RWPE2 (cell line): ENCODE measurements around the gene DNAJC11.

ENCODE experiments used
- ATAC-seq: fragments of 200-7000 bp; cut with Tn5 transposase; 3 replicates; pipeline ENCODE4 v1.9.1; 2021; ENCODE audit warnings: low read depth
- DNase-seq: peaks from one replicate; pipeline ENCODE4 v3.0.0-alpha.2; 2020; ENCODE audit warnings: low spot score
- H3K27ac ChIP-seq: fragments of 450-650 bp; 2 replicates; pipeline ENCODE4 v1.5.1; 2017; ENCODE audit warnings: mild to moderate bottlenecking; ENCODE audit not compliant: poor library complexity, severe bottlenecking
- H3K27me3 ChIP-seq: fragments of 250-450 bp; sonication (Bioruptor Pico); 2 replicates; pipeline ENCODE4 v1.5.1; 2021; ENCODE audit warnings: mild to moderate bottlenecking, moderate library complexity; ENCODE audit not compliant: insufficient read depth, poor library complexity, severe bottlenecking
- H3K36me3 ChIP-seq: fragments of 250-450 bp; sonication (Bioruptor Pico); 2 replicates; pipeline ENCODE4 v1.5.1; 2020; ENCODE audit warnings: low read depth, mild to moderate bottlenecking, moderate library complexity
- H3K4me1 ChIP-seq: fragments of 250-450 bp; sonication (Bioruptor Pico); 2 replicates; pipeline ENCODE4 v1.5.1; 2021; ENCODE audit warnings: mild to moderate bottlenecking, moderate library complexity; ENCODE audit not compliant: insufficient read depth, poor library complexity, severe bottlenecking
- H3K4me3 ChIP-seq: fragments of 250-450 bp; sonication (Bioruptor Pico); 2 replicates; pipeline ENCODE4 v1.5.1; 2021; ENCODE audit warnings: mild to moderate bottlenecking, moderate library complexity; ENCODE audit not compliant: severe bottlenecking
- H3K9me3 ChIP-seq: fragments of 250-450 bp; sonication (Bioruptor Pico); 2 replicates; pipeline ENCODE4 v1.5.1; 2021; ENCODE audit warnings: mild to moderate bottlenecking, moderate library complexity; ENCODE audit not compliant: severe bottlenecking
- TF ChIP-seq, protein P1 (sequence below): fragments of 450-650 bp; IDR thresholded peaks from one replicate; pipeline ENCODE4 v1.5.1; 2017; ENCODE audit warnings: mild to moderate bottlenecking, moderate library complexity; ENCODE audit not compliant: poor library complexity, severe bottlenecking

The DNAJC11 gene

GRCh38 chr1:6695868-6696267 is 5.7 kb downstream of the DNAJC11 start:
- no peaks in the 10 kb centered on the region for H3K4me1 ChIP-seq
- H3K27ac ChIP-seq, result no peak overlapping the region
- DNase-seq, result no peak

DNA sequence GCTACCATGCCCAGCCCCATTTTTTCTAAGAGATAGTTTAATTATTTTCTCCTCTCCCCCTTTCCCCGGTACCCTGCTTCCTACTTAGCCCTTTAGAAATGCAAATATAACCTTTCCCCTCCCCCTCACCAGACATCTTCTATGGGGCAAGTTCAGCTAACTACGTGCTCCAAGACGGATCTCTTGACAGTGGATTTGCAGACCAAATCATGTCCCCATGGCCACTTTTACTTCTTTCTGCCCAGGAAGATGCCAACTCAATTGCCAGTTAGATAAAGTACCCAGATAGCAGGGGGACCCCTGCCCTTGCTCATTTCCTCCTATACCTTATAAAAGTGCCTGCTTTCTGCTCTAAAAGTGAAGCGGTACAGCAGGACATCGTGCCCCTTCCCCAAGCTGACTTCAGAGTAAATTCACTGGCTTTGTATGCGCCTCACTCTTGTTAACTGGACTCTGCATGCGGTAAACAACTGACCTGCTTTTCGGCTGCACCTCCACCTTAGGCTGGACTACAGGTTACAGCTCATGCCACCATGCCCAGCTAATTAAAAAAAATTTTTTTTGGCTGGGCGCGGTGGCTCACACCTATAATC is 7.4 kb downstream of the DNAJC11 start:
- Histone ChIP-seq H3K4me3 (no peak overlapping the region), H3K9me3 (no peaks in the 10 kb centered on the region), H3K4me1 (no peaks in the 10 kb centered on the region), H3K27ac (no peak overlapping the region), H3K36me3 (peaks cover 27% of the 10 kb centered on the region), H3K27me3 (no peaks in the 10 kb centered on the region)
- ATAC-seq (no peak), DNase-seq (no peak)
- TF ChIP-seq, protein P1, sequence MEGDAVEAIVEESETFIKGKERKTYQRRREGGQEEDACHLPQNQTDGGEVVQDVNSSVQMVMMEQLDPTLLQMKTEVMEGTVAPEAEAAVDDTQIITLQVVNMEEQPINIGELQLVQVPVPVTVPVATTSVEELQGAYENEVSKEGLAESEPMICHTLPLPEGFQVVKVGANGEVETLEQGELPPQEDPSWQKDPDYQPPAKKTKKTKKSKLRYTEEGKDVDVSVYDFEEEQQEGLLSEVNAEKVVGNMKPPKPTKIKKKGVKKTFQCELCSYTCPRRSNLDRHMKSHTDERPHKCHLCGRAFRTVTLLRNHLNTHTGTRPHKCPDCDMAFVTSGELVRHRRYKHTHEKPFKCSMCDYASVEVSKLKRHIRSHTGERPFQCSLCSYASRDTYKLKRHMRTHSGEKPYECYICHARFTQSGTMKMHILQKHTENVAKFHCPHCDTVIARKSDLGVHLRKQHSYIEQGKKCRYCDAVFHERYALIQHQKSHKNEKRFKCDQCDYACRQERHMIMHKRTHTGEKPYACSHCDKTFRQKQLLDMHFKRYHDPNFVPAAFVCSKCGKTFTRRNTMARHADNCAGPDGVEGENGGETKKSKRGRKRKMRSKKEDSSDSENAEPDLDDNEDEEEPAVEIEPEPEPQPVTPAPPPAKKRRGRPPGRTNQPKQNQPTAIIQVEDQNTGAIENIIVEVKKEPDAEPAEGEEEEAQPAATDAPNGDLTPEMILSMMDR, result no peak

More at GRCh38 chr1:6695868-6696267, 5.7 kb downstream of the DNAJC11 start:
- Histone ChIP-seq H3K36me3 (peaks cover 28% of the 10 kb centered on the region), H3K27me3 (no peaks in the 10 kb centered on the region), H3K4me3 (no peak overlapping the region), H3K9me3 (no peaks in the 10 kb centered on the region)
- no peak for ATAC-seq
- TF ChIP-seq, protein P1, result no peak

DNA sequence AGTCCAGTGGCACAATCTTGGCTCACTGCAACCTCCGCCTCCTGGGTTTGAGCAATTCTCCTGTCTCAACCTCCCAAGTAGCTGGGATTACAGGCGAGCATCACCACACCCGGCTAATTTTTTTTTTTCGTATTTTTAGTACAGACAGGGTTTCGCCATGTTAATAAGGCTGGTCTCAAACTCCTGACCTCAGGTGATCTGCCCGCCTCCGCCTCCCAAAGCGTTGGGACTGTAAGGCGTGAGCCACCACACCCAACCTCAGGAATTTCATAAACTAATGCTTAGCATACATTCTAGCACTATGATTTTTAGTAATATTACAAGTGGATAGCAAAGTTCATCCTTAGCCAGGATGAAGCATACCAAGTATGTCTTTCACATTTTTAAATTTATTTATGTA is 8.7 kb downstream of the DNAJC11 start:
- H3K9me3 ChIP-seq, result no peaks in the 10 kb centered on the region
- DNase-seq (no peak), ATAC-seq (no peak)
- TF ChIP-seq, protein P1, result no peak
- no peak overlapping the region for H3K27ac ChIP-seq
- no peak overlapping the region for H3K4me3 ChIP-seq
- H3K4me1 ChIP-seq, result no peaks in the 10 kb centered on the region
- no peaks in the 10 kb centered on the region for H3K27me3 ChIP-seq
- H3K36me3 ChIP-seq, result peaks cover 23% of the 10 kb centered on the region

- Histone ChIP-seq H3K9me3 (no peaks in the 10 kb centered on the region), H3K4me3 (no peak overlapping the region), H3K4me1 (no peaks in the 10 kb centered on the region), H3K36me3 (peaks cover 16% of the 10 kb centered on the region), H3K27me3 (no peaks in the 10 kb centered on the region), H3K27ac (no peak overlapping the region)
- DNase-seq, result no peak
- ATAC-seq, result no peak
- TF ChIP-seq, protein P1, result no peak
These were observed 10.1 kb downstream of the DNAJC11 start for GRCh38 chr1:6691507-6691906.

DNA sequence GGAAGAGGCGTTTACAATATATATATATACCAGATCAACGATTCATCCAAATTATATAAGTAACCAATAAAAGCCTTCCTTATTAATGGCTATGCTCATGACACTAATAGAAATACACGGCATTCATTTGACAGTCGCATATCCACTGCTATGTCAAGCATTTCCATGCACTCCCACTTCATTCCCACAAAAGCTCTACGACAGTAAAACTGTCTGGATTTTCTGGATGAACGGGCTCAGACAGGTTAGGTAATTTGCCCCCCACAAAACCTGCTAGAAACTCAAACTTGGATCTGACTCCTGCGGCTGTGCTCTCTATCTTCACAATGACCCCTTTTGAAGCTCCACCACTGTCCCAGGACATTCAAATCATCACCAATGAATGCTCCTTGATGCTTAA is 11.4 kb downstream of the DNAJC11 start:
- H3K27ac ChIP-seq, result no peak overlapping the region
- no peaks in the 10 kb centered on the region for H3K4me1 ChIP-seq
- no peaks in the 10 kb centered on the region for H3K27me3 ChIP-seq
- DNase-seq (no peak), ATAC-seq (no peak)
- no peaks in the 10 kb centered on the region for H3K9me3 ChIP-seq
- peaks cover 22% of the 10 kb centered on the region for H3K36me3 ChIP-seq
- no peak overlapping the region for H3K4me3 ChIP-seq
- TF ChIP-seq, protein P1, result no peak
